Activated CD8-positive, alpha-beta memory T cell treated with anti-CD3 and anti-CD28 coated beads for 36 hours (primary cell): Measurements from ENCODE around the gene TNFRSF19. TPM values are rescaled to one million over a fixed set of nuclear protein-coding genes. Genes with fewer than 3 reads are reported as not detected.

Experiments
- total RNA-seq, 2 experiments: library from RNA; stranded (reverse); gene quantifications; one replicate each; pipeline ENCODE4 v1.2.3, GENCODE V29; 2021

The TNFRSF19 gene
- total RNA-seq, 2 experiments from 2014 or later, result not detected

Other genes with a start within 250 kb of the TNFRSF19 start
- 10 to 100 TPM; 51.3 to 54.0 TPM for gene SACS, start 136.7 kb upstream of the TNFRSF19 start, total RNA-seq